ENCODE measurements around the gene CNNM3.

CNNM3 gene

DNA sequence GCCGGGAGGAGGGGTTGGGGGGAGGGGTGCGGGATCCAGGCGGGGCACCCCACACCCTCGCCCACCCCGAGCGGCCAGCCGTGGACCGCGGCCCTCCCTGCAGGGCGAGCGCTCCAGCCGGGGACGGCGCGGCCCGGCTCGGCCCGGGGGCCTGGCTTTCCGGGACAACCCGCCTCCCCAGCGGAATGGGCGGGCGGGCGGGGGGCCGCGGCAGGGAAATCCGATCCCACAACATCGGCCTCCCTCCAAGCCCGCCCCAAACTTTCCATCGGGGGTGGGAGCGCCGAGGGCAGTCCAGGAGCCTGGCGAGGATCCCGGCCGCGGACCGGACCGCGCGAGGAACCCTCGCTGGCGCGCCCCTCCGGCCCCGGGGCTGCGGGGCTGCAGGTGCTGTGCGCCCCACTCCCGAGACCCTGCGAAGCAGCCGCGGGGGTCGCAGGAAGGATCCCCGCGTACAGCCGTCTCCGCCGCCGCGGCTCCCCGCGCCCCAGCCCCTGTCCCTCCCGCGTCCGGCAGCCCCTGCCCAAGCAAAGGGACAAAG, 53.3 kb downstream of the CNNM3 start:
- peaks cover 6% of the 10 kb centered on the region for H3K36me3 Mint-ChIP-seq (ENCODE audit: low read depth)
- H3K27me3 Mint-ChIP-seq (ENCODE audit: low read depth, poor library complexity), result no peaks in the 10 kb centered on the region
- no peaks in the 10 kb centered on the region for H3K9me3 Mint-ChIP-seq
- no peak for TF ChIP-seq CTCF (IDR thresholded peaks at IDR 0.05)
- peak; percentile 66 for DNase-seq
- H3K4me3 Mint-ChIP-seq, result peak overlapping the region; percentile 85
- peaks cover 55% of the 10 kb centered on the region for H3K4me1 Mint-ChIP-seq
- no peak overlapping the region for H3K27ac Mint-ChIP-seq

GRCh38 chr2:96869822-96870625, 54.0 kb downstream of the CNNM3 start, which contains the start of gene SEMA4C:
TSS of gene SEMA4C (minus strand) at chr2:96870080. CDS start at chr2:96867886, 2,194 bp downstream.
- H3K4me3 Mint-ChIP-seq, result peak within 1 kb of the TSS; percentile 85
- DNase-seq, result peak; percentile 76
- H3K4me1 Mint-ChIP-seq, result peaks cover 62% of the 10 kb centered on the region
- peaks cover 6% of the 10 kb centered on the region for H3K36me3 Mint-ChIP-seq (ENCODE audit: low read depth)
- H3K9me3 Mint-ChIP-seq, result no peaks in the 10 kb centered on the region
- H3K27ac Mint-ChIP-seq, result peak within 1 kb of the TSS; percentile 83
- H3K27me3 Mint-ChIP-seq (ENCODE audit: low read depth, poor library complexity), result no peaks in the 10 kb centered on the region
- TF ChIP-seq CTCF (IDR thresholded peaks at IDR 0.05), result no peak

GRCh38 chr2:96870626-96871255, 54.7 kb downstream of the CNNM3 start:
- Mint-ChIP-seq H3K4me1 (peaks cover 66% of the 10 kb centered on the region), H3K27ac (peak overlapping the region; percentile 83), H3K36me3 (ENCODE audit: low read depth) (peaks cover 2% of the 10 kb centered on the region), H3K27me3 (ENCODE audit: low read depth, poor library complexity) (no peaks in the 10 kb centered on the region), H3K9me3 (no peaks in the 10 kb centered on the region), H3K4me3 (peak overlapping the region; percentile 85)
- DNase-seq, result no peak
- TF ChIP-seq CTCF (IDR thresholded peaks at IDR 0.05), result no peak

GRCh38 chr2:96872591-96873349, 56.7 kb downstream of the CNNM3 start:
- TF ChIP-seq CTCF (IDR thresholded peaks at IDR 0.05), result no peak
- Mint-ChIP-seq H3K27ac (peak overlapping the region; percentile 13), H3K4me3 (peak overlapping the region; percentile 47), H3K4me1 (peaks cover 69% of the 10 kb centered on the region), H3K27me3 (ENCODE audit: low read depth, poor library complexity) (no peaks in the 10 kb centered on the region), H3K36me3 (ENCODE audit: low read depth) (no peaks in the 10 kb centered on the region), H3K9me3 (no peaks in the 10 kb centered on the region)
- no peak for DNase-seq

GRCh38 chr2:96873651-96874096, 57.6 kb downstream of the CNNM3 start:
- peaks cover under 1% of the 10 kb centered on the region for H3K27me3 Mint-ChIP-seq (ENCODE audit: low read depth, poor library complexity)
- peaks cover 77% of the 10 kb centered on the region for H3K4me1 Mint-ChIP-seq
- no peak for TF ChIP-seq CTCF (IDR thresholded peaks at IDR 0.05)
- H3K9me3 Mint-ChIP-seq, result no peaks in the 10 kb centered on the region
- H3K27ac Mint-ChIP-seq, result peak overlapping the region; percentile 64
- H3K4me3 Mint-ChIP-seq, result no peak overlapping the region
- H3K36me3 Mint-ChIP-seq (ENCODE audit: low read depth), result no peaks in the 10 kb centered on the region
- DNase-seq, result no peak

Data from nephron progenitor cell (in vitro differentiated cells).